Activated T-cell treated with anti-CD3 and anti-CD28 coated beads, Interleukin-2, amount 50 U/mL, for 48 hours (primary cell): ENCODE measurements around the gene USO1.
"Not testable (repeated sequence)": the region's sequence is repeated elsewhere in the genome, so short reads cannot be mapped to it uniquely, and the experiment has no call there.

Source experiments
- DNase-seq, 2 experiments: peaks; one replicate each; pipeline ENCODE4 v3.0.0-alpha.2; 2020

The USO1 gene

DNA sequence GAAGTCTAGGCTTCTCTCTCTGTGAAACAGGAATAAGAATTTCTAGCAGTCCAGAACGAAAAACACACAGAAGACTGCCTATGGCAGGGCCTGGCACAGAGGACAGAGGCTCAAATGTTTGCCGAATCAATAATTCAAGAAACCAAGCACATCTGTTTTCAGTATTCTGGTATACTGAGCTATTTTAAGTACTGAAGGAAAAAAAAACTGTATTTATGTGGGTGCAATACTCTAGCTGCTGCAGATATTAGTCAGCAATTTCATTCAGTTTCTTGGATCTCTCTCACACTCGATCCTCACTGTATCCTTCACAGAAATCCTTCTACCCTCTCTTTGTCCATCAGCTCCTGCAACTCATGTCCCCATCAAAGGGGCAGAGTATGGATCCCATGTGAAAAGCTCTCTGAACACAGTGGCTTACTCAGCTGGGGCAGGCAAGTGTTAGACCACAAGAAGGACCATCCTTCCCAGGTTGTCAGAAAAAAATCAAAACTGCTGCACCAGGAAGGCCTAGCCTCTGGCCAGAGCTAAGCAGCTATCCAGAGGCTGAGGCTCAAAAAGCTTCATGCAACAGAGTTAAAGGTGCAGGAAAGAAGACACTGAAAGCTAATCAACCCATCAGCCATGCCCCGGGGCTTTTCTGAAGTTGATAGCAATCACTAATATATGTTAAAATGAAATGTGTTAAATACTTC is 9.1 kb upstream of the USO1 start:
- peak in 1 of 2 experiments; percentile 11 for DNase-seq

DNA sequence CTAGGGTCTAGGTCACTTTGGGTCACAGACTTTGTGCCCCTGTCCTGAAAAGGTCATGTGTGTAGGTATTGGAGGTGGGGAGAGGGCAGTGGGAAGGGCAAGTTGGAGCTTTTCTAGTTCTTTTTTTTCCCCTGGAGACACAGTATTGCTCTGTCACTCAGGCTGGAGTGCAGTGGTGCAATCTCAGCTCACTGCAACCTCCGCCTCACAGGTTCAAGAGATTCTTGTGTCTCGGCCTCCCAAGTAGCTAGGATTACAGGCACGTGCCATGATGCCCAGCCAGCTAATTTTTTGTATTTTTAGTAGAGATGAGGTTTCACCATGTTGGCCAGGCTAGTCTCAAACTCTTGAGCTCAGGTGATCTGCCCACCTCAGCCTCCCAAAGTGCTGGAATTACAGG is 8.3 kb upstream of the USO1 start:
- DNase-seq: not testable (repeated sequence)

GRCh38 chr4:75717408-75717807 is 7.0 kb upstream of the USO1 start:
- no peak for DNase-seq

- no peak for DNase-seq
Observed at GRCh38 chr4:75718529-75718928, 5.8 kb upstream of the USO1 start.

DNA sequence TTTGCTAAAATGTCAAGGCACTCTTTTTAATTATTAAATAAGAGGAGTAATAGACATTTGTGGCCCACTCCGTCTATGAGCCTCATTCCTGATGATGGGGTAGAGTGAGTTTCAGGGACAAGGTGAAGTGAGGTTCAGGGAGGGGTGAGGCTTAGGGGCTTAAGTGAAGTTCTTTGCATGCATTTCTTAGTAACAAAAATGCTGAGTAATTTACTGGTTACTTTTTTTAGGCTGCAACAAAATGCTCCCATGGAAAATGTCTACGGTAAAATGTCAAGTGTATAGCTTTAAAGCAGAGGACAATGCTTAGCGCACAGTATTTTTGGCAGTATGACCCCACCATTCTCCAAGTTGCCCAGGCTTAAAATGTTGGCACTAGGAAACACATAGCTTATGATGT is 2.0 kb upstream of the USO1 start:
- DNase-seq: no peak

DNA sequence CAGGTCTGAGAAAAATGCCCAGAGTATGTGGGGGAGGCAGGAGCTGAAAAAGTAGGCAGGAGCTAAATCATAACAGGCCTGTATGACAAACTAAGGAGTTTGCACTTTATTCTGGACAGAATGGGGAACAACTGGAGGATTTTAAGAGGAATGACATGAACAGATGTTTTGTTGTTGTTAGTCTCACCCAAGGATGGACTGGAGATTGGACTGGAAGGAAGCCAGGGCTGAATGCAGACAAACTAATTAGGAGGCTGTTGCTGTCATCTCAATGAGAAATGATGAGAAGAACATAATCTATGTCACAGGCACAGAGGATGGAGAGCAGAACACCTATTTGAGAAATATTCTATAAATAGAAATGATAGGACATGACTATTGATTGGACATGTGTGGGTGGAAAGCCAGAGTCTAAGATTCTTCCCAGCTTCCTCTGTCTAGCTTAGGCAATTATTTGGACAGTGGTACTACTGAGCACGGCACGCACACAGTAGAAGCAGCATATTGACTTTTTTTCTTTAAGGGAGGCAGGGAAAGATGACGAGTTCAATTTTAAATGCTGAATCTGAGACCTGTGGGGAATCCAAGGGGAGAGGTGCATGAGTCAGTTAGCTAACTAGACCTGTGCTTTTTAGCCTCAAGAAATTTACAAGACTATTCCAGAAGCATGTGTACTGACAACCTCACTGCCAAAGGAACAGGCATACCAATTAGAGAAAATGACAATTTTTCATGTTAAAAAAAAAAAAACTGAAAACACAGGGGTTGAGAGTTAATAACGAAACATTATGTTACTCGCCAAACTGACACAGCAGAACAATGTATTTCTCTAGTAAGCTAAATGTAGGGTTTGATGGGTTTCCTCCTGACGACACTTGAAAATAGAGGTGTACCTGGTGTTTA is 963 bp upstream of the USO1 start:
- DNase-seq: no peak

DNA sequence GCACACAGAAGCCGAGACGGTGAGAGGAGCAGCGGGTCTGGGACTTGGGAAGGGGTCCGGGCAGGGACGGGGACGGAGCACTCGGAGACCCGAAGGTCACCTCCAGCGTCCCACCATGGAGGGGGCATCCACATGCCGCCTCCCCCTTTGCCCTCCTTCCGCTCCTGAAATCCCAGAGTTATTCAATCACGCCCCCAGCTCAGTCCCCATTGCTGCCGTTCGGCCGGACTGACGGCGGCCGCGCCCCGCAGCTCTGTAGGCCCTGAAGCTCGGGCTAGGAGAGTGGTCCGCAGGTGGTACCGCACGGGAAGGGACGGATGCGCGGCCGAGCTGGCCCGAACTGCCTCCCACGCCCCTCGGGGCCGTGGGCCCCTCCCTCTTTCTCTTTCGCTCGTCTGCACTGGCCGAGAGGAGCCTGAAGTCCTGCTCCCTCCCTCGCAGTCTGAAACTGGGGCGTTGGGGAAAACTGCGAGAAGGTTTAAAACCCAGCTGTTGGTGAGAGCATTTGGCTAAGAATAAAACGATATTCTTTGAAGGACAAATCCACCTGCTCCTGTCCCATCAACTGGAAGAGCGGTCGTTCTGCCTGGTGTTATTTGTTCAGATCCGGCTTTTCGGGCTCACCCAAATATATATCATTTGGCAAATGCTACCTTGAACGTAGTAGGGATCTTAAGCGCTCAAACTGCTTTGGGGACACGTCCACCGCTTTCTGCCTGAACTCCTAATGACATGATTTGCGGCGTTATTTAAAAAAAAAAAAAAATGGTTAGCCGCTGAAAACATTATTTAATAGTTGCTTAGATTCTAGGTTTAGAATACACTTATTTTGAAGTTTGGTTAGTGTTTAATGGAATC is 719 bp downstream of the USO1 start:
- peak; percentile 71 to 79 for DNase-seq

GRCh38 chr4:75725942-75726538 is 1.7 kb downstream of the USO1 start:
- DNase-seq: not testable (repeated sequence)

GRCh38 chr4:75726577-75726976 is 2.2 kb downstream of the USO1 start:
- no peak for DNase-seq

- no peak for DNase-seq
Observed at GRCh38 chr4:75727073-75727472, 2.7 kb downstream of the USO1 start.

GRCh38 chr4:75729836-75730235 is 5.5 kb downstream of the USO1 start:
- DNase-seq: no peak

DNA sequence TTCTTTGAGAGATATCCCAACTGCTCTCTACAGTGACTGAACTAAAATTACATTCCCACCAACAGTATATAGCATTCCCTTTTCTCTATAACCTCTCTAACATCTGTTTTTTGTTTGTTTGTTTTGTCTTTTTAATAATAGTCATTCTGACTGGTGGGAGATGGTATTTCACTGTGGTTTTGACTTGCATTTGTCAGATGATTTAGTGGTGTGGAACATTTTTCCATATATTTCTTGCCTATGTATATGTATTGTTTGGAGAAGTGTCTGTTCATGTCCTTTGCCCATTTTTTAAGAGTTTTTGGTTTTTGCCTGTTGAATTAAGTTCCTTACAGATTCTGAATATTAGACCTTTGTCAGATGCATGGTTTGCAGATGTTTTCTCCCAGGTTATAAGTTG is 9.0 kb downstream of the USO1 start:
- DNase-seq: no peak

GRCh38 chr4:75735525-75735924 is 11.1 kb downstream of the USO1 start:
- DNase-seq: no peak

GRCh38 chr4:75736862-75737261 is 12.5 kb downstream of the USO1 start:
- no peak for DNase-seq

DNA sequence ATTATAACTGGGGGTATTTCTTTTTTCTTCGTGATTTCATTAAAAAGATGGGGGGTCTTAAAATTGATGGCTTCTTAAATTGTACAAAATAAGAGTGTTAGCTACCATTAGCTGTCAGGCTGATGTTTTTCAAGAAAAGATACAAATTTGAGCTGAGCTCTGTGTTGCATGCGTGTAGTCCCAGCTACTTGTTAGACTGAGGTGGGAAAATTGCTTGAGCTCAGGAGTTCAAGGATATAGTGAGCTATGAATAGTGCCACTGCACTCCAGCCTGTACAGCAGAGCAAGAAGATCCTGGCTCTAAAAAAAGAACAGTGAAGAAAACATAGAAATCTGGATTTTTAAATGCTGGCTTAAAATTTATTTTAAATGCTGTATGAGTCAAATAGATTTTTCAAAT is 13.0 kb downstream of the USO1 start:
- DNase-seq: no peak

DNA sequence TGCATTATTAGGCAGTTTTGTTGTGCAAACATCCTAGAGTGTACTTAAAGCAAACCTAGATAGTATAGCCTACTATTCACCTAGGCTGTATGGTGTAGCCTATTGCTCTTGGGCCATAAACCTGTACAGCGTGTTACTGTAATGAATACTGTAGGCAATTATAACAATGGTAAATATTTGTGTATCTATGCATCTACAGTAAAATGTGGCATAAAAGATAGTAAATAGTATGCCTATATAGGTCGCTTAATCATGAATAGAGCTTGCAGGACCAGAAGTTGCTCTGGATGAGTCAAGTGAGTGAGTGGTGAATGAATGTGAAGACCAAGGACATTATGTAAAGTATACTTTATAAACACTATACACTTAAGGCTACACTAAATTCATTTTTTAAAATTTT is 16.6 kb downstream of the USO1 start:
- no peak for DNase-seq

GRCh38 chr4:75742451-75742850 is 18.1 kb downstream of the USO1 start:
- no peak for DNase-seq

DNA sequence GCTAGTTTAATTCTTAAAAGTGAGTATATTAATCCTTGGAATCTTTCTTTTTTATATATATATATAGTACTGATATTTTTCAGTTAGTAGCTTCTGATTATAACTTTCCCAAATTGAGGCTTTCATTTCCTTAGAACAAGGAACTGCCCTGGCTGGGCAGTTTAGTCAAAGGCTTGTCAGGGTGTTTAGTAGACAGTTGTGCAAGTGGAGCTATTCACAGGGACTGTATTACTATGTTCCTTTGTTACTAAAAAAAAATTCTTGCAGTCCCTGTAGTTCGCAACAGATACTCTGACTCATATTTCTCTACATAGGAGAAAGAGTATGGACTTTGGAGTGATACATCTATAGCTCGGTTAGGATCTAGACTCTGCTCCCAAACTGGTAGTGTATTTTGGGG is 20.8 kb downstream of the USO1 start:
- DNase-seq: no peak

DNA sequence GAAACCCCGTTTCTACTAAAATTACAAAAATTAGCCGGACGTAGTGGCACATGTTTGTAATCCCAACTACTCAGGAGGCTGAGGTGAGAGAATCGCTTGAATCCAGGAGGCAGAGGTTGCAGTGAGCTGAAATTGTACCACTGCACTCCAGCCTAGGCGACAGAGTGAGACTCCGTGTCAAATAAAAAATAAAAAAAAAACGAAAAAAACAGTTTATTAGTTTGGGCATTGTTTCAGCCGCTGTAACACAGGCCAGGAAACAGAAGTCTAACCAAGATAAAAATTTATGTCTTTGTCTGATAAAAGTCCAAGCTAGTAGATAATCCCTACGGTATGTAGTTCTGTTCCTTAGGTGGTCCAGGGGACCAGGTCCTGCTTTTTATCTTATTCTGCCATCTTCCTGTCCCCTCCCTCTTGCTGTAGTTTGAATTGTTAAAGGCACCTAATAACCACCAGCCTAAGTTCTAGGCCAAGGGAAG is 21.4 kb downstream of the USO1 start:
- no peak for DNase-seq

- no peak for DNase-seq
Observed at GRCh38 chr4:75752637-75753036, 28.3 kb downstream of the USO1 start.

DNA sequence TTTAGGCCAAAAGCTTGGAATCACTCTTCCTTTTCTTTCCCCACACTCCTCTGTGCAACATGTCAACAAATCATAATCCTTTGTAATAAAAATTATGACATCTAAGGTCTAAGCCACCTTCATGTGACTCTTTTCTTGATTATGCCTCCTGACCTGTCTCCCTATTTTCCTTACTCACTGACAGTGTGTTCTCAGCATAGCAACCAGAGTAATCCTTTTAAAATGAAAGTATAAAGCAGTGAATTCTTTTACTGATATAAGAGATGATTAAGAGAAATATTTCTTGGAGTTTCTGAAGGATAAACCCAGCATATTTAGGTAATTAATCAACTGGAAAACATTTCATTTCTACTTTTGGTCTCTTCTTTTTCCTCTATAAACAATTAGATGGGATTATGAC is 44.7 kb downstream of the USO1 start:
- DNase-seq: no peak

DNA sequence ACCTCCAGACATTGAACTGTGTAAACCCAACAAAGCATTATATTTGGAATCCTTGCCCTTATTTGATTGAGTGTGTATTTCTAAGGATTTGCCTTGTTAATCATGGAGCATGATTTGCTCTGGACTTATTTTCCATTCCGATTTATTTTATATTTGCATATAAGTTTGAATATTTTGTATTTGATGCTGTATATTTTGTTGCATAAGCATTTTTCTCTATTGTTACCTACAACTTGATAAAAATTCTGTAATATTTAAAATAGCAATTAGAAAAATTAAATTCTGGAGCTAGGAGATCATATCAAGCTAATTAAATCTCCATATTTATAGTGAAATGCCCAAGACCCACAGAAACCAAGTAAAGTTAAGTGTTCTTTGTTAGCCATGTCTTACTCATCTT is 47.2 kb downstream of the USO1 start:
- no peak for DNase-seq

DNA sequence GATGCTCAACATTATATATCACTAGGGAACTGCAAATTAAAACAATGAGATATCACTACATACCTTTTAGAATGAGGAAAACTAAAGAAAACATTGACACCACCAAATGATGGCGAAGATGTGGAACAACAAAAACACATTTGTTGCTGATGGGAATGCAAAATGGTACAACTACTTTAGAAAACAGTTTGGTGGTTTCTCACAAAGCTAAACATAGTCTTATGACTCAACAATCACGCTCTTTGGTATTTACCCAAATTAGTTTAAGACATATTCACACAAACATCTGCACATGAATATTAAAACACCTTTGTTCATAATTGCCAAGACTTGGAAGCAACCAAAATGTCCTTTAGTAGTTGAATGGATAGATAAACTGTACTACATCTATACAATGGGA is 53.2 kb downstream of the USO1 start:
- no peak for DNase-seq
